Sigmoid colon (tissue), 4 donors: ENCODE data around the gene NT5C3A.

Source experiments
- EP300 ChIP-seq, 4 donors: sonication (generic); formaldehyde crosslinking; IDR thresholded peaks; one replicate each; pipeline ENCODE4 v1.6.1; 2017; ENCODE audit warnings: antibody characterized with exemption in 4 of 4
- POLR2A ChIP-seq, 2 donors: fragments of 450-650 bp; IDR thresholded peaks; one replicate each; pipeline ENCODE4 v1.6.1; 2016; ENCODE audit warnings: antibody characterized with exemption in 2 of 2, mild to moderate bottlenecking in 2 of 2, moderate library complexity in 2 of 2
- POLR2AphosphoS5 ChIP-seq, 4 donors: sonication (generic); formaldehyde crosslinking; IDR thresholded peaks; one replicate each; pipeline ENCODE4 v1.6.1; 2017; ENCODE audit warnings: antibody characterized with exemption in 4 of 4
- TF ChIP-seq, protein P1 (sequence below), 4 experiments: fragments of 450-650 bp in 3 of 4; fragments of 200-600 bp in 1 of 4; IDR thresholded peaks; one replicate each; pipeline ENCODE4 v1.5.1; 2016 to 2019; ENCODE audit warnings: antibody characterized with exemption in 4 of 4, mild to moderate bottlenecking in 3 of 4, moderate library complexity in 2 of 4

DNA sequence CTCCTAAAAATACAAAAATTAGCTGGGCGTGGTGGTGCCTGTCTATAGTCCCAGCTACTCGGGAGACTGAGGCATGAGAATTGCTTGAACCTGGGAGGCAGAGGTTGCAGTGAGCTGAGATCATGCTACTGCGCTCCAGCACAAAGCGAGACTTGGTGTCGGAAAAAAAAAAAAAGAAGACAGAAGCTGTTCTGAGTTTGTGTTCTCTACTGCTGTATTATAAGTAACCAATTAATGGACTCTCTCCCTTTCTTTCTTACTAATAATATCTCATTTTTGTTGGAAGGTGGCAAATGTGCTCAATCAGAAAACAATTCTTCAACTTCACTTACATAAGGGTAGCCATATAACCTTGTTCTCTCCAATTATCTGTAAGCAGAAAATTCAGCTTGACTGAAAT is 7.4 kb downstream of the NT5C3A start:
- TF ChIP-seq EP300 (IDR thresholded peaks at IDR 0.05) (no peak), POLR2AphosphoS5 (IDR thresholded peaks at IDR 0.05) (no peak), POLR2A (IDR thresholded peaks at IDR 0.05) (no peak)
- TF ChIP-seq, protein P1, sequence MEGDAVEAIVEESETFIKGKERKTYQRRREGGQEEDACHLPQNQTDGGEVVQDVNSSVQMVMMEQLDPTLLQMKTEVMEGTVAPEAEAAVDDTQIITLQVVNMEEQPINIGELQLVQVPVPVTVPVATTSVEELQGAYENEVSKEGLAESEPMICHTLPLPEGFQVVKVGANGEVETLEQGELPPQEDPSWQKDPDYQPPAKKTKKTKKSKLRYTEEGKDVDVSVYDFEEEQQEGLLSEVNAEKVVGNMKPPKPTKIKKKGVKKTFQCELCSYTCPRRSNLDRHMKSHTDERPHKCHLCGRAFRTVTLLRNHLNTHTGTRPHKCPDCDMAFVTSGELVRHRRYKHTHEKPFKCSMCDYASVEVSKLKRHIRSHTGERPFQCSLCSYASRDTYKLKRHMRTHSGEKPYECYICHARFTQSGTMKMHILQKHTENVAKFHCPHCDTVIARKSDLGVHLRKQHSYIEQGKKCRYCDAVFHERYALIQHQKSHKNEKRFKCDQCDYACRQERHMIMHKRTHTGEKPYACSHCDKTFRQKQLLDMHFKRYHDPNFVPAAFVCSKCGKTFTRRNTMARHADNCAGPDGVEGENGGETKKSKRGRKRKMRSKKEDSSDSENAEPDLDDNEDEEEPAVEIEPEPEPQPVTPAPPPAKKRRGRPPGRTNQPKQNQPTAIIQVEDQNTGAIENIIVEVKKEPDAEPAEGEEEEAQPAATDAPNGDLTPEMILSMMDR (IDR thresholded peaks at IDR 0.05), result no peak
